ENCODE measurements around the gene MLXIPL. TPM values are rescaled to one million over a fixed set of nuclear protein-coding genes. Genes with fewer than 3 reads are reported as not detected.

Gene MLXIPL
- total and polyA plus RNA-seq, 2 donors (not counting 3 experiments of a cell fraction or from before 2014, with no cell fraction given) = not detected

DNA sequence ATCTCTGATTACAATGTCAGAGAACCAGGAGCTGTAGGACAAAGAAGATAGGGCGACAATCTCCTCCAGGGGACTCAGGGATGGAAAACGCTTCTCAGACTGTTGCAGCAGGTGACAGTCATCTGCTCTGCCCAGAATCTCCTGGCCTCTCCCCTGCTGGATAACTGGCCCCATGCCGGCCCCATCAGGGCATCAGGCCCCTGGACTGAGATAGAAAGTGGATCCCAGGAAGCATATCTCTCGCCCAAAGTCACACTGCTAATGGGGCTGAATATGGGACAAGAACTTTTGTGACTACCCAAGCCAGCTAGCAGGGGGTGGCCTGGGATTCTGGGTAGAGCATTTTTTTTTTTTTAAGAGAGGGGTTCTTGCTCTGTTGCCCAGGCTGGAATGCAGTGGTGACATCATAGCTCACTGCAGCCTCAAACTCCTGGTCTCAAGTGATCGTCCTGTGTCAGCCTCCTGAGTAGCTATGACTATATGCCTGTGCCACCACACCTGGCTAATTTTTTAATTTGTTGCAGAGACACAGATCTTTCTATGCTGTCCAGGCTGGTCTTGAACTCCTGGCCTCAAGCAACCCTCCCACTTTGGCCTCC is 20.5 kb upstream of the MLXIPL start:
- no peak for FAIRE-seq
- H3K27me3 ChIP-seq (ENCODE audit: control insufficient read depth in 2 of 2, insufficient read depth in 2 of 2, low read length in 2 of 2) = peaks cover 36 to 43% of the 10 kb centered on the region in 2 experiments
- CTCF ChIA-PET = interaction anchor here (1.2 to 2.4 kb wide), 3 partner anchors 15 to 81 kb away, joined by 4 to 11 read pairs (median 5); no protein-coding TSS in a partner anchor

More for the DNA sequence above, 20.5 kb upstream of the MLXIPL start:
- H3K4me1 ChIP-seq (ENCODE audit: control insufficient read depth, extremely low read depth, insufficient read depth, low read length) = peaks cover 4% of the 10 kb centered on the region
- dilution Hi-C loops (cut with MboI; ENCODE audit: extremely low pct_ligation_motif_present, low sequenced_read_pairs) = no loop called here
- intact Hi-C loops (cut with micrococcal nuclease) = no loop called here
- no peaks in the 10 kb centered on the region for H3K79me2 ChIP-seq (ENCODE audit: control insufficient read depth, insufficient read depth, low read length)
- TF ChIP-seq FOS (IDR thresholded peaks at IDR 0.05; ENCODE audit: borderline replicate concordance, insufficient read depth, low read length) = no peak
- TF ChIP-seq, protein P1, sequence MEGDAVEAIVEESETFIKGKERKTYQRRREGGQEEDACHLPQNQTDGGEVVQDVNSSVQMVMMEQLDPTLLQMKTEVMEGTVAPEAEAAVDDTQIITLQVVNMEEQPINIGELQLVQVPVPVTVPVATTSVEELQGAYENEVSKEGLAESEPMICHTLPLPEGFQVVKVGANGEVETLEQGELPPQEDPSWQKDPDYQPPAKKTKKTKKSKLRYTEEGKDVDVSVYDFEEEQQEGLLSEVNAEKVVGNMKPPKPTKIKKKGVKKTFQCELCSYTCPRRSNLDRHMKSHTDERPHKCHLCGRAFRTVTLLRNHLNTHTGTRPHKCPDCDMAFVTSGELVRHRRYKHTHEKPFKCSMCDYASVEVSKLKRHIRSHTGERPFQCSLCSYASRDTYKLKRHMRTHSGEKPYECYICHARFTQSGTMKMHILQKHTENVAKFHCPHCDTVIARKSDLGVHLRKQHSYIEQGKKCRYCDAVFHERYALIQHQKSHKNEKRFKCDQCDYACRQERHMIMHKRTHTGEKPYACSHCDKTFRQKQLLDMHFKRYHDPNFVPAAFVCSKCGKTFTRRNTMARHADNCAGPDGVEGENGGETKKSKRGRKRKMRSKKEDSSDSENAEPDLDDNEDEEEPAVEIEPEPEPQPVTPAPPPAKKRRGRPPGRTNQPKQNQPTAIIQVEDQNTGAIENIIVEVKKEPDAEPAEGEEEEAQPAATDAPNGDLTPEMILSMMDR (IDR thresholded peaks at IDR 0.05; ENCODE audit: extremely low read depth in 1 of 2, insufficient read depth in 1 of 2, low read depth in 1 of 2, low read length in 2 of 2) = no peak
- TF ChIP-seq JUN (IDR thresholded peaks at IDR 0.05; ENCODE audit: borderline replicate concordance, insufficient read depth, insufficient read length, low read depth) = no peak
- TF ChIP-seq, protein P2, sequence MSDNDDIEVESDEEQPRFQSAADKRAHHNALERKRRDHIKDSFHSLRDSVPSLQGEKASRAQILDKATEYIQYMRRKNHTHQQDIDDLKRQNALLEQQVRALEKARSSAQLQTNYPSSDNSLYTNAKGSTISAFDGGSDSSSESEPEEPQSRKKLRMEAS (IDR thresholded peaks at IDR 0.05; ENCODE audit: insufficient read depth, insufficient read length) = no peak
- H3K36me3 ChIP-seq (ENCODE audit: control insufficient read depth in 2 of 2, extremely low read depth in 1 of 2, insufficient read depth in 2 of 2, low read length in 2 of 2) = no peaks in the 10 kb centered on the region
- no peak overlapping the region for H3K4me2 ChIP-seq (ENCODE audit: insufficient read depth, low read length)
- H3K9ac ChIP-seq (replicated peaks; ENCODE audit: extremely low read depth, insufficient read depth, low read length) = no peak overlapping the region
- peaks cover 2% of the 10 kb centered on the region for H3K9me3 ChIP-seq (replicated peaks; ENCODE audit: control insufficient read depth, insufficient read depth, low read length)
- H4K20me1 ChIP-seq (replicated peaks; ENCODE audit: control insufficient read depth, extremely low read depth, insufficient read depth, low read length) = no peaks in the 10 kb centered on the region
- POLR2A ChIA-PET = no interaction called here
- BruUV-seq (replicated peaks) = no TSS peak
- H3K4me3 ChIP-seq (replicated peaks in 1 of 3; ENCODE audit: insufficient read depth in 1 of 3, low read depth in 1 of 3, low read length in 3 of 3) = no peak overlapping the region
- H3K27ac ChIP-seq (ENCODE audit: insufficient read depth, low read depth, low read length) = no peak overlapping the region
- H2AFZ ChIP-seq (ENCODE audit: low read depth, low read length) = no peak overlapping the region
- no peak for DNase-seq (ENCODE audit: low read depth, low spot score)
- H3K9me1 ChIP-seq (replicated peaks; ENCODE audit: control insufficient read depth, extremely low read depth, insufficient read depth, low read length) = no peaks in the 10 kb centered on the region

All from endothelial cell of umbilical vein (primary cell).